K562 (cell line): Measurements from ENCODE around the gene CUX1. TPM values are rescaled to one million over a fixed set of nuclear protein-coding genes. Genes with fewer than 3 reads are reported as not detected.

Experiments used
- CBX3 ChIP-seq, 2 experiments: IDR thresholded peaks; 1 replicate in 1 of 2; 2 replicates in 1 of 2; pipeline ENCODE4 v1.6.1; 2012; ENCODE audit warnings: inconsistent platforms in 2 of 2, low read length in 2 of 2, borderline replicate concordance in 1 of 2, control low read depth in 1 of 2
- CREB1 ChIP-seq, 2 experiments: sonication (generic) in 1 of 2; formaldehyde crosslinking in 1 of 2; IDR thresholded peaks; 2 replicates each; pipeline versions ENCODE4 v1.6.1 to v1.8.0; 2012 to 2022; ENCODE audit warnings: inconsistent platforms in 1 of 2, mild to moderate bottlenecking in 1 of 2, missing genetic modification reagents in 1 of 2, moderate library complexity in 1 of 2
- CXXC5 ChIP-seq: fragments of 250-450 bp; sonication (Bioruptor Pico); IDR thresholded peaks from 2 replicates; pipeline ENCODE4 v1.8.0; 2022; ENCODE audit warnings: inconsistent platforms, mild to moderate bottlenecking, moderate library complexity
- EZH2 ChIP-seq: IDR thresholded peaks from 2 replicates; pipeline ENCODE4 v1.6.1; 2012; ENCODE audit warnings: low read depth, mild to moderate bottlenecking, inconsistent platforms, low read length, borderline replicate concordance
- FOSL1 ChIP-seq: fragments of 200-800 bp; sonication (Bioruptor generic); conservative IDR thresholded peaks from 2 replicates; pipeline ENCODE4 v1.6.1; 2016; ENCODE audit warnings: missing genetic modification characterization, missing compliant biosample characterization
- HDAC8 ChIP-seq: fragments of 450-650 bp; IDR thresholded peaks from 2 replicates; pipeline ENCODE4 v1.6.1; 2016; ENCODE audit warnings: mild to moderate bottlenecking, missing genetic modification characterization, moderate library complexity, missing compliant biosample characterization
- NCOA4 ChIP-seq: fragments of 450-650 bp; IDR thresholded peaks from 2 replicates; pipeline ENCODE4 v1.6.1; 2018; ENCODE audit warnings: mild to moderate bottlenecking; ENCODE audit not compliant: partially characterized antibody
- POLR2AphosphoS2 ChIP-seq: IDR thresholded peaks from 2 replicates; pipeline ENCODE4 v1.6.1; 2012; ENCODE audit warnings: low read length, improper control_type of control experiment
- POLR2B ChIP-seq: fragments of 450-650 bp; IDR thresholded peaks from 2 replicates; pipeline ENCODE4 v1.6.1; 2018; ENCODE audit warnings: low read depth; ENCODE audit not compliant: partially characterized antibody
- RBFOX2 ChIP-seq: fragments of 200-400 bp; formaldehyde crosslinking; IDR thresholded peaks from 2 replicates; pipeline ENCODE4 v1.6.1; 2017; ENCODE audit warnings: low read depth, mild to moderate bottlenecking, low read length, moderate library complexity
- TAL1 ChIP-seq: fragments of 450-650 bp; IDR thresholded peaks from 2 replicates; pipeline ENCODE4 v1.6.1; 2016; ENCODE audit warnings: mild to moderate bottlenecking
- ZNF232 ChIP-seq: sonication (generic); formaldehyde crosslinking; IDR thresholded peaks from 2 replicates; pipeline ENCODE4 v1.8.0; 2022; ENCODE audit warnings: mild to moderate bottlenecking, missing genetic modification reagents
- ZNF561 ChIP-seq: fragments of 450-650 bp; formaldehyde crosslinking; conservative IDR thresholded peaks from 2 replicates; pipeline ENCODE4 v1.4.0; 2020; ENCODE audit warnings: mild to moderate bottlenecking, moderate library complexity
- ZNF644 ChIP-seq: fragments of 200-800 bp; sonication (Bioruptor generic); IDR thresholded peaks from 2 replicates; pipeline ENCODE4 v1.6.1; 2016; ENCODE audit warnings: low read depth, missing genetic modification characterization, missing compliant biosample characterization
- polyA plus RNA-seq, 8 experiments: library from polyadenylated mRNA; depleted of rRNA in 4 of 8; stranded (reverse) in 5 of 8; unstranded in 3 of 8; fragments of >200 nt; fragmentation: Nextera tagmentation in 2 of 8; fragmentation: Illumina TruSeq in 1 of 8; extraction: Ambion mirVana in 2 of 8; extraction: Trizol in 1 of 8; gene quantifications; 2 replicates each; pipeline versions ENCODE4 v1.2.1 to v1.2.3, GENCODE V29; 2011 to 2014; ENCODE audit warnings: inconsistent platforms in 1 of 8, missing spikeins in 1 of 8
- total RNA-seq, 7 experiments: library from RNA; depleted of rRNA in 6 of 7; stranded (reverse); fragments of >200 nt in 6 of 7; fragmentation: Illumina TruSeq in 2 of 7; extraction: Trizol in 2 of 7; gene quantifications; 2 replicates each; pipeline versions ENCODE4 v1.2.1 to v1.2.3, GENCODE V29; 2011 to 2021; ENCODE audit warnings: low replicate concordance in 1 of 7
- TF ChIP-seq, protein P1 (sequence below), 3 experiments: fragments of 200-800 bp in 1 of 3; sonication (Bioruptor generic) in 1 of 3; sonication (generic) in 1 of 3; formaldehyde crosslinking in 1 of 3; IDR thresholded peaks; 2 replicates each; pipeline versions ENCODE4 v1.6.1 to v1.8.0; 2016 to 2022; ENCODE audit warnings: mild to moderate bottlenecking in 2 of 3, missing compliant biosample characterization in 2 of 3, missing genetic modification characterization in 2 of 3, missing genetic modification reagents in 1 of 3
- TF ChIP-seq, protein P2 (sequence below): IDR thresholded peaks from 2 replicates; pipeline ENCODE4 v1.6.1; 2014; ENCODE audit warnings: antibody characterized with exemption
- TF ChIP-seq, protein P3 (sequence below): fragments of 250-450 bp; sonication (Bioruptor Pico); IDR thresholded peaks from 2 replicates; pipeline ENCODE4 v1.4.0; 2020
- TF ChIP-seq, protein P4 (sequence below): sonication (generic); formaldehyde crosslinking; IDR thresholded peaks from 2 replicates; pipeline ENCODE4 v1.9.0; 2022; ENCODE audit warnings: mild to moderate bottlenecking, missing genetic modification reagents

The CUX1 gene
- total and polyA plus RNA-seq, 9 of the 15 experiments (the other 6 are each of a cell fraction or from before 2014, with no cell fraction given), result 3.6 to 55.3 (median 25.2) TPM

DNA sequence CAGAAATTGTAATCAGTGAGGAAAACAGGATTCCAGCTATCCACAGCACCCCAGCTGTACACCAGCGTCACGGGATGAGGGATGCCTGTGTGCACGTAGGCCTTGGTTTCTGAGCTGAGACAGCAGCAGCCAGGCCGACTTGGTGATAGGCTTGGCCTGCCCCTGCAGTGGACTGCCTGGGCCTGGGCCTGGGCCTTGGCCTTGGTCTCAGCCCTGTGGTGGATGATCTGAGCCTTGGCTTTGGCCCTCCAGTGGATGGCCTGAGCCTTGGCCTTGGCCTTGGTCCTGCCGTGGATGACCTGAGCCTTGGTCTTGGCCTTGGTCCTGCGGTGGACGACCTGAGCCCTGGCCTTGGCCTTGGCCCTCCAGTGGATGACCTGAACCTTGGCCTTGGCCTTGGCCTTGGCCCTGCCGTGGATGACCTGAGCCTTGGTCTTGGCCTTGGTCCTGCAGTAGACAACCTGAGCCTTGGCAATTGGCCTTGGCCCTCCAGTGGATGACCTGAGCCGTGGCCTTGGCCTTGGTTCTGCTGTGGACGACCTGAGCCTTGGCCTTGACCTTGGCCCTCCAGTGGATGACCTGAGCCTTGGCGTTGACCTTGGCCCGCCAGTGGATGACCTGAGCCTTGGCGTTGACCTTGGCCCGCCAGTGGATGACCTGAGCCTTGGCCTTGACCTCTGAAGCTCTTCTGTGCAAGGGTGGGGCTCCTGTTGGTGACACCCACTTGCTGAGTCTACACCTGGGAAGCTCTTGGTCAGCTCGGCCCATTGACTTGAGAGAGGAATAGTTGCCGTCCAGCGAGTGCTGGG lies 93.8 kb downstream of the CUX1 start (continued):
- TF ChIP-seq, protein P1, sequence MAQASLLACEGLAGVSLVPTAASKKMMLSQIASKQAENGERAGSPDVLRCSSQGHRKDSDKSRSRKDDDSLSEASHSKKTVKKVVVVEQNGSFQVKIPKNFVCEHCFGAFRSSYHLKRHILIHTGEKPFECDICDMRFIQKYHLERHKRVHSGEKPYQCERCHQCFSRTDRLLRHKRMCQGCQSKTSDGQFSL (CRISPR knock-in tag; IDR thresholded peaks at IDR 0.05), result 0 out of 2 replicates have a peak, but pooled peaks have one; percentile 34
- TF ChIP-seq, protein P1 (tag; IDR thresholded peaks at IDR 0.05), result no peak
- TF ChIP-seq CREB1 (IDR thresholded peaks at IDR 0.05), result no peak
- 0 out of 2 replicates have a peak, but pooled peaks have one; percentile 16 for TF ChIP-seq CREB1 (CRISPR knock-in tag; IDR thresholded peaks at IDR 0.05)
- no peak for TF ChIP-seq ZNF232 (CRISPR knock-in tag)
- 0 out of 2 replicates have a peak, but pooled peaks have one; percentile 25 for TF ChIP-seq HDAC8 (tag)
- TF ChIP-seq, protein P2, sequence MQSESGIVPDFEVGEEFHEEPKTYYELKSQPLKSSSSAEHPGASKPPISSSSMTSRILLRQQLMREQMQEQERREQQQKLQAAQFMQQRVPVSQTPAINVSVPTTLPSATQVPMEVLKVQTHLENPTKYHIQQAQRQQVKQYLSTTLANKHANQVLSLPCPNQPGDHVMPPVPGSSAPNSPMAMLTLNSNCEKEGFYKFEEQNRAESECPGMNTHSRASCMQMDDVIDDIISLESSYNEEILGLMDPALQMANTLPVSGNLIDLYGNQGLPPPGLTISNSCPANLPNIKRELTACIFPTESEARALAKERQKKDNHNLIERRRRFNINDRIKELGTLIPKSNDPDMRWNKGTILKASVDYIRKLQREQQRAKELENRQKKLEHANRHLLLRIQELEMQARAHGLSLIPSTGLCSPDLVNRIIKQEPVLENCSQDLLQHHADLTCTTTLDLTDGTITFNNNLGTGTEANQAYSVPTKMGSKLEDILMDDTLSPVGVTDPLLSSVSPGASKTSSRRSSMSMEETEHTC, result no peak
- peak; percentile 53; the same call in 1 of the 2 replicates for TF ChIP-seq RBFOX2
- TF ChIP-seq POLR2B, result no peak
- TF ChIP-seq FOSL1 (tag), result peak; percentile 13; the same call in 1 of the 2 replicates
- TF ChIP-seq TAL1, result no peak
- TF ChIP-seq ZNF644, result 0 out of 2 replicates have a peak, but pooled peaks have one; percentile 21
- TF ChIP-seq NCOA4, result no peak
- no peak for TF ChIP-seq POLR2AphosphoS2
- TF ChIP-seq, protein P3, sequence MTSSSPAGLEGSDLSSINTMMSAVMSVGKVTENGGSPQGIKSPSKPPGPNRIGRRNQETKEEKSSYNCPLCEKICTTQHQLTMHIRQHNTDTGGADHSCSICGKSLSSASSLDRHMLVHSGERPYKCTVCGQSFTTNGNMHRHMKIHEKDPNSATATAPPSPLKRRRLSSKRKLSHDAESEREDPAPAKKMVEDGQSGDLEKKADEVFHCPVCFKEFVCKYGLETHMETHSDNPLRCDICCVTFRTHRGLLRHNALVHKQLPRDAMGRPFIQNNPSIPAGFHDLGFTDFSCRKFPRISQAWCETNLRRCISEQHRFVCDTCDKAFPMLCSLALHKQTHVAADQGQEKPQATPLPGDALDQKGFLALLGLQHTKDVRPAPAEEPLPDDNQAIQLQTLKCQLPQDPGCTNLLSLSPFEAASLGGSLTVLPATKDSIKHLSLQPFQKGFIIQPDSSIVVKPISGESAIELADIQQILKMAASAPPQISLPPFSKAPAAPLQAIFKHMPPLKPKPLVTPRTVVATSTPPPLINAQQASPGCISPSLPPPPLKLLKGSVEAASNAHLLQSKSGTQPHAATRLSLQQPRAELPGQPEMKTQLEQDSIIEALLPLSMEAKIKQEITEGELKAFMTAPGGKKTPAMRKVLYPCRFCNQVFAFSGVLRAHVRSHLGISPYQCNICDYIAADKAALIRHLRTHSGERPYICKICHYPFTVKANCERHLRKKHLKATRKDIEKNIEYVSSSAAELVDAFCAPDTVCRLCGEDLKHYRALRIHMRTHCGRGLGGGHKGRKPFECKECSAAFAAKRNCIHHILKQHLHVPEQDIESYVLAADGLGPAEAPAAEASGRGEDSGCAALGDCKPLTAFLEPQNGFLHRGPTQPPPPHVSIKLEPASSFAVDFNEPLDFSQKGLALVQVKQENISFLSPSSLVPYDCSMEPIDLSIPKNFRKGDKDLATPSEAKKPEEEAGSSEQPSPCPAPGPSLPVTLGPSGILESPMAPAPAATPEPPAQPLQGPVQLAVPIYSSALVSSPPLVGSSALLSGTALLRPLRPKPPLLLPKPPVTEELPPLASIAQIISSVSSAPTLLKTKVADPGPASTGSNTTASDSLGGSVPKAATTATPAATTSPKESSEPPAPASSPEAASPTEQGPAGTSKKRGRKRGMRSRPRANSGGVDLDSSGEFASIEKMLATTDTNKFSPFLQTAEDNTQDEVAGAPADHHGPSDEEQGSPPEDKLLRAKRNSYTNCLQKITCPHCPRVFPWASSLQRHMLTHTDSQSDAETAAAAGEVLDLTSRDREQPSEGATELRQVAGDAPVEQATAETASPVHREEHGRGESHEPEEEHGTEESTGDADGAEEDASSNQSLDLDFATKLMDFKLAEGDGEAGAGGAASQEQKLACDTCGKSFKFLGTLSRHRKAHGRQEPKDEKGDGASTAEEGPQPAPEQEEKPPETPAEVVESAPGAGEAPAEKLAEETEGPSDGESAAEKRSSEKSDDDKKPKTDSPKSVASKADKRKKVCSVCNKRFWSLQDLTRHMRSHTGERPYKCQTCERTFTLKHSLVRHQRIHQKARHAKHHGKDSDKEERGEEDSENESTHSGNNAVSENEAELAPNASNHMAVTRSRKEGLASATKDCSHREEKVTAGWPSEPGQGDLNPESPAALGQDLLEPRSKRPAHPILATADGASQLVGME (CRISPR knock-in tag), result no peak
- TF ChIP-seq EZH2, result no peak
- TF ChIP-seq CXXC5 (CRISPR knock-in tag), result 0 out of 2 replicates have a peak, but pooled peaks have one; percentile 26
- TF ChIP-seq ZNF561, result no peak
- TF ChIP-seq, protein P4, sequence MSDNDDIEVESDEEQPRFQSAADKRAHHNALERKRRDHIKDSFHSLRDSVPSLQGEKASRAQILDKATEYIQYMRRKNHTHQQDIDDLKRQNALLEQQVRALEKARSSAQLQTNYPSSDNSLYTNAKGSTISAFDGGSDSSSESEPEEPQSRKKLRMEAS (CRISPR knock-in tag), result peak; percentile 22; the same call in 1 of the 2 replicates
- no peak for TF ChIP-seq CBX3 (IDR thresholded peaks at IDR 0.05; ENCODE audit: borderline replicate concordance in 1 of 2, low read length in 2 of 2)
